Neural cell (in vitro differentiated cells): ENCODE data around the gene RAB40B. TPM values are rescaled to one million over a fixed set of nuclear protein-coding genes. Genes with fewer than 3 reads are reported as not detected.

Source experiments
- H2AFZ ChIP-seq: fragments of 200-600, 300-800 bp; sonication (generic), shearing (Covaris generic); 2 replicates; pipeline ENCODE4 v1.6.0; 2014; ENCODE audit warnings: low read depth, mild to moderate bottlenecking, antibody characterized with exemption, low read length, moderate library complexity
- H3F3A ChIP-seq: fragments of 200-600 bp; shearing (Covaris generic); 2 replicates; pipeline ENCODE4 v1.6.1; 2016; ENCODE audit warnings: mild to moderate bottlenecking, moderate library complexity, mixed read lengths, antibody characterized with exemption, low read length; ENCODE audit not compliant: insufficient read depth, poor library complexity, severe bottlenecking
- H3K27ac ChIP-seq: fragments of 200-600, 300-800 bp; sonication (generic), shearing (Covaris generic); 2 replicates; pipeline ENCODE4 v1.5.1; 2014; ENCODE audit warnings: mild to moderate bottlenecking, low read length, moderate library complexity
- H3K27me3 ChIP-seq: fragments of 300-800, 200-600 bp; sonication (generic), shearing (Covaris generic); 2 replicates; pipeline ENCODE4 v1.6.0; 2014; ENCODE audit warnings: mild to moderate bottlenecking, low read depth, low read length, moderate library complexity; ENCODE audit not compliant: insufficient read depth
- H3K36me3 ChIP-seq: fragments of 300-800, 200-600 bp; sonication (generic), shearing (Covaris generic); 2 replicates; pipeline ENCODE4 v1.5.1; 2014; ENCODE audit warnings: mild to moderate bottlenecking, antibody characterized with exemption, low read length, moderate library complexity; ENCODE audit not compliant: insufficient read depth
- H3K4me2 ChIP-seq: fragments of 300-800, 200-600 bp; sonication (generic), shearing (Covaris generic); 2 replicates; pipeline ENCODE4 v1.6.0; 2014; ENCODE audit warnings: mild to moderate bottlenecking, low read length
- H3K4me3 ChIP-seq: fragments of 300-800, 200-600 bp; sonication (generic), shearing (Covaris generic); 2 replicates; pipeline ENCODE4 v1.5.1; 2014; ENCODE audit warnings: mild to moderate bottlenecking, low read length, moderate library complexity
- H3K79me2 ChIP-seq: fragments of 200-600 bp; shearing (Covaris generic); replicated peaks from 2 replicates; pipeline ENCODE4 v1.6.0; 2014; ENCODE audit warnings: mild to moderate bottlenecking, low read length, moderate library complexity; ENCODE audit not compliant: insufficient read depth
- H3K9ac ChIP-seq: fragments of 300-800, 200-600 bp; sonication (generic), shearing (Covaris generic); 2 replicates; pipeline ENCODE4 v1.6.1; 2016; ENCODE audit warnings: mild to moderate bottlenecking, low read length, mixed read lengths
- H3K9me2 ChIP-seq: fragments of 200-600 bp; shearing (Covaris generic); 2 replicates; pipeline ENCODE4 v1.6.1; 2016; ENCODE audit warnings: mild to moderate bottlenecking, low read length, mixed read lengths; ENCODE audit not compliant: insufficient read depth
- H3K9me3 ChIP-seq: fragments of 200-600, 300-800 bp; sonication (generic), shearing (Covaris generic); 2 replicates; pipeline ENCODE4 v1.6.1; 2016; ENCODE audit warnings: mild to moderate bottlenecking, mixed run types, low read length, moderate library complexity, mixed read lengths
- H4K20me1 ChIP-seq: fragments of 200-600 bp; shearing (Covaris generic); 2 replicates; pipeline ENCODE4 v1.6.1; 2016; ENCODE audit warnings: mild to moderate bottlenecking, mixed run types; ENCODE audit not compliant: insufficient read depth
- EP300 ChIP-seq: fragments of 450-650 bp; conservative IDR thresholded peaks from 2 replicates; pipeline ENCODE4 v1.6.1; 2014; ENCODE audit warnings: antibody characterized with exemption, mild to moderate bottlenecking, moderate library complexity; ENCODE audit not compliant: poor library complexity, severe bottlenecking
- EZH2 ChIP-seq: fragments of 200-600, 300-800 bp; shearing (Covaris generic), sonication (generic); IDR thresholded peaks from 2 replicates; pipeline ENCODE4 v1.6.1; 2014; ENCODE audit warnings: antibody characterized with exemption, low read length, borderline replicate concordance, mild to moderate bottlenecking; ENCODE audit not compliant: insufficient read depth, poor library complexity, severe bottlenecking
- MXI1 ChIP-seq: fragments of 450-650 bp; conservative IDR thresholded peaks from 2 replicates; pipeline ENCODE4 v1.6.1; 2014; ENCODE audit warnings: antibody characterized with exemption, mild to moderate bottlenecking; ENCODE audit not compliant: poor library complexity, severe bottlenecking
- POLR2AphosphoS5 ChIP-seq: IDR thresholded peaks from 2 replicates; pipeline ENCODE4 v1.6.1; 2012
- RAD21 ChIP-seq: fragments of 450-650 bp; conservative IDR thresholded peaks from 2 replicates; pipeline ENCODE4 v1.6.1; 2014; ENCODE audit warnings: antibody characterized with exemption, mild to moderate bottlenecking, moderate library complexity
- SMC3 ChIP-seq: fragments of 450-650 bp; conservative IDR thresholded peaks from 2 replicates; pipeline ENCODE4 v1.6.1; 2014; ENCODE audit warnings: antibody characterized with exemption, mild to moderate bottlenecking, moderate library complexity; ENCODE audit not compliant: poor library complexity
- TAF1 ChIP-seq: IDR thresholded peaks from 2 replicates; pipeline ENCODE4 v1.6.1; 2012; ENCODE audit warnings: low read depth
- polyA plus RNA-seq: library from polyadenylated mRNA; depleted of rRNA; stranded (reverse); fragments of >200 nt; gene quantifications from 2 replicates; pipeline ENCODE4 v1.2.3, GENCODE V29; 2014
- TF ChIP-seq, protein P1 (sequence below): IDR thresholded peaks from 2 replicates; pipeline ENCODE4 v1.6.1; 2012; ENCODE audit warnings: borderline replicate concordance
- TF ChIP-seq, protein P2 (sequence below): fragments of 450-650 bp; IDR thresholded peaks from 2 replicates; pipeline ENCODE4 v1.5.1; 2014; ENCODE audit warnings: antibody characterized with exemption, mild to moderate bottlenecking, moderate library complexity; ENCODE audit not compliant: poor library complexity, severe bottlenecking

The RAB40B gene
- polyA plus RNA-seq, 1 donor from 2014 or later = 37.2 TPM

DNA sequence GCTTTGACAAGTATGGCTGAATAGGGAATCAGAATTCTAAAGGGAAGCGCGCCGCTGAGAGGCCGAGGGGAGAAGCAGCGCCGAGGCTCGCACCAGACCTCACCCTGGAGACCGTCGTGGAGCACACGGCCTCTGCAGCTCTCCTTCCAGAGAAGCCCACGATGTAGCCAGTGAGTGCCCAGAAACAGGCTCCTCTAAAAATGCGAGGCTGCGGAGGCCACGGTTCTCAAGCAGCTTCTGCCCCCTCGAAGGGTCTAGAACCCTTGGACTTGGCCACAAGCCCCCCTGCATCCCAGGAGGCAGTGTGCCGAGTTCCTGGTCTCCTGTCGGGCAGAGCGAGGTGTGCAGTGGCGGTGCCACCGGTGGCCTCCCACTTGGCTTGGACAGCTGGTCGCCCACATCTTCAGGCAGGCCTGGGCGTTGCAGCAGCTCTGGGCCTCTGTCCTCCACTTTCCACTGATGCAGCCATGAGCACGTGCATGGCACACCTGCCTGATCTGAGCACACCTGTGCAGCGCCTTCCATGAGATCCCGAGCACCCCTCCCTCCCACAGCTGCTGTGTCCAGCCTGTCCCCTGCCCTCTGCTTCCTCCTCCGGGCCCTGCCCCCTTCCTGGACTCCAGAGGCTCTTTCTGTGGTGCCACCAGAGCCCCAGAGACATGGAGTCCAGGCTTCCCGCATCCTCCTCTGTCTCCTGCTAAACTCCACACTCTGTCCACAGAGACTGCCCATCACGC, 31.4 kb downstream of the RAB40B start:
- H3K79me2 ChIP-seq = no peaks in the 10 kb centered on the region
- no peaks in the 10 kb centered on the region for H4K20me1 ChIP-seq
- TF ChIP-seq RAD21 (no peak), EZH2 (no peak), MXI1 (no peak), TAF1 (no peak), POLR2AphosphoS5 (no peak), SMC3 (no peak)
- TF ChIP-seq, protein P1, sequence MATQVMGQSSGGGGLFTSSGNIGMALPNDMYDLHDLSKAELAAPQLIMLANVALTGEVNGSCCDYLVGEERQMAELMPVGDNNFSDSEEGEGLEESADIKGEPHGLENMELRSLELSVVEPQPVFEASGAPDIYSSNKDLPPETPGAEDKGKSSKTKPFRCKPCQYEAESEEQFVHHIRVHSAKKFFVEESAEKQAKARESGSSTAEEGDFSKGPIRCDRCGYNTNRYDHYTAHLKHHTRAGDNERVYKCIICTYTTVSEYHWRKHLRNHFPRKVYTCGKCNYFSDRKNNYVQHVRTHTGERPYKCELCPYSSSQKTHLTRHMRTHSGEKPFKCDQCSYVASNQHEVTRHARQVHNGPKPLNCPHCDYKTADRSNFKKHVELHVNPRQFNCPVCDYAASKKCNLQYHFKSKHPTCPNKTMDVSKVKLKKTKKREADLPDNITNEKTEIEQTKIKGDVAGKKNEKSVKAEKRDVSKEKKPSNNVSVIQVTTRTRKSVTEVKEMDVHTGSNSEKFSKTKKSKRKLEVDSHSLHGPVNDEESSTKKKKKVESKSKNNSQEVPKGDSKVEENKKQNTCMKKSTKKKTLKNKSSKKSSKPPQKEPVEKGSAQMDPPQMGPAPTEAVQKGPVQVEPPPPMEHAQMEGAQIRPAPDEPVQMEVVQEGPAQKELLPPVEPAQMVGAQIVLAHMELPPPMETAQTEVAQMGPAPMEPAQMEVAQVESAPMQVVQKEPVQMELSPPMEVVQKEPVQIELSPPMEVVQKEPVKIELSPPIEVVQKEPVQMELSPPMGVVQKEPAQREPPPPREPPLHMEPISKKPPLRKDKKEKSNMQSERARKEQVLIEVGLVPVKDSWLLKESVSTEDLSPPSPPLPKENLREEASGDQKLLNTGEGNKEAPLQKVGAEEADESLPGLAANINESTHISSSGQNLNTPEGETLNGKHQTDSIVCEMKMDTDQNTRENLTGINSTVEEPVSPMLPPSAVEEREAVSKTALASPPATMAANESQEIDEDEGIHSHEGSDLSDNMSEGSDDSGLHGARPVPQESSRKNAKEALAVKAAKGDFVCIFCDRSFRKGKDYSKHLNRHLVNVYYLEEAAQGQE = no peak
- no peak overlapping the region for H3K27ac ChIP-seq
- H3K27me3 ChIP-seq = no peaks in the 10 kb centered on the region
- no peak overlapping the region for H3K9ac ChIP-seq
- H3K4me3 ChIP-seq = no peak overlapping the region
- no peaks in the 10 kb centered on the region for H3K9me3 ChIP-seq
- H3K9me2 ChIP-seq = no peaks in the 10 kb centered on the region
- no peak overlapping the region for H3K4me2 ChIP-seq
- no peak overlapping the region for H2AFZ ChIP-seq
- no peaks in the 10 kb centered on the region for H3F3A ChIP-seq
- H3K36me3 ChIP-seq = no peaks in the 10 kb centered on the region

DNA sequence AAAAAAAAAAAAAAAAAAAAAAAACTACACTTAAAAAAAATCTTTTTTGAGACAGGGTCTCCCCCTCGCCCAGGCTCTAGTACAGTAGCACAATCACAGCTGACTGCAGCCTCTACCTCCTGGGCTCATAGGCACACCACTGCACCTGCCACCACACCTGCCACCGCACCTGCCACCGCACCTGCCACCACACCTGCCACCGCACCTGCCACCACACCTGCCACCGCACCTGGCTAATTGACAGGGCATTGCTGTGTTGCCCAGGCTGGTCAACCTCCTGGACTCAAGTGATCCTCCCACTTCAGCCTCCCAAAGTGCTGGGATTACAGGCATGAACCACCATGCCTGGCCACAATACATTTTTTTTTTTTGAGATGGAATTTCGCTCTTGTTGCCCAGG, 32.6 kb downstream of the RAB40B start:
- Histone ChIP-seq H3K27me3 (no peaks in the 10 kb centered on the region), H3K4me3 (no peak overlapping the region), H3K79me2 (no peaks in the 10 kb centered on the region), H3K9ac (no peak overlapping the region), H3K36me3 (no peaks in the 10 kb centered on the region), H4K20me1 (no peaks in the 10 kb centered on the region), H3K9me3 (no peaks in the 10 kb centered on the region), H3K9me2 (no peaks in the 10 kb centered on the region), H2AFZ (no peak overlapping the region), H3K27ac (no peak overlapping the region), H3F3A (no peaks in the 10 kb centered on the region), H3K4me2 (no peak overlapping the region)
- TF ChIP-seq RAD21 (no peak), TAF1 (no peak), POLR2AphosphoS5 (no peak), MXI1 (no peak), EZH2 (no peak), SMC3 (no peak), EP300 (no peak)
- TF ChIP-seq, protein P1 = no peak
- TF ChIP-seq, protein P2, sequence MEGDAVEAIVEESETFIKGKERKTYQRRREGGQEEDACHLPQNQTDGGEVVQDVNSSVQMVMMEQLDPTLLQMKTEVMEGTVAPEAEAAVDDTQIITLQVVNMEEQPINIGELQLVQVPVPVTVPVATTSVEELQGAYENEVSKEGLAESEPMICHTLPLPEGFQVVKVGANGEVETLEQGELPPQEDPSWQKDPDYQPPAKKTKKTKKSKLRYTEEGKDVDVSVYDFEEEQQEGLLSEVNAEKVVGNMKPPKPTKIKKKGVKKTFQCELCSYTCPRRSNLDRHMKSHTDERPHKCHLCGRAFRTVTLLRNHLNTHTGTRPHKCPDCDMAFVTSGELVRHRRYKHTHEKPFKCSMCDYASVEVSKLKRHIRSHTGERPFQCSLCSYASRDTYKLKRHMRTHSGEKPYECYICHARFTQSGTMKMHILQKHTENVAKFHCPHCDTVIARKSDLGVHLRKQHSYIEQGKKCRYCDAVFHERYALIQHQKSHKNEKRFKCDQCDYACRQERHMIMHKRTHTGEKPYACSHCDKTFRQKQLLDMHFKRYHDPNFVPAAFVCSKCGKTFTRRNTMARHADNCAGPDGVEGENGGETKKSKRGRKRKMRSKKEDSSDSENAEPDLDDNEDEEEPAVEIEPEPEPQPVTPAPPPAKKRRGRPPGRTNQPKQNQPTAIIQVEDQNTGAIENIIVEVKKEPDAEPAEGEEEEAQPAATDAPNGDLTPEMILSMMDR = no peak
